ENCODE results near the gene NCCRP1.

DNA sequence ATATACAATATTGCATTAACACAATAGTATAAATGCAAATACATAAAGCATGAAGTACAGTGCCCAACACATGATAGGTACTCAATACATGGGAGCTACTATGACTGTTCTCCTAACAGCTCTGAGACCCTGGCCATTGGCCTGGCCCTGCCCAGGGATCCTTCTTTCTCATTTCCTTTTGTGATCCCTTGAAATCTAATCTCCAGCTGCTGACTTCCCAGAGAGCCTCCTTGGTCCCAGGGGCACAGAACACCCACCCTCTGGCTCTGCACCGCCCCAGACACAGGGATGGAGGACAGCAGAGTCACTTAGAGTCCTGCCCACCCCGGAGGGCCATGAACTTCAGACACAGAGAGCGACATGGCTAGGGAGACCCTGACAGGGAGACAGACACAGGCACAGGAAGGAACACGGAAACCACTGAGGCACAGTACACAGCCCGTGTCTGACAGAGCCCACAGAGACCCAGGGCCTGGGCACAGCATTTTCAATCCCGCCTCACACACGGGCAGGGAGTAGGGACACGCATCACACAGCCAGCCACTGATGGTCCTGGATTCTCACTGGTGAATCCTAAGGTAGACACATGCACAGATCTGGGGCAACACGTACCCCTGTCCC lies 11.5 kb downstream of the NCCRP1 start:
- TF ChIP-seq, protein P1, sequence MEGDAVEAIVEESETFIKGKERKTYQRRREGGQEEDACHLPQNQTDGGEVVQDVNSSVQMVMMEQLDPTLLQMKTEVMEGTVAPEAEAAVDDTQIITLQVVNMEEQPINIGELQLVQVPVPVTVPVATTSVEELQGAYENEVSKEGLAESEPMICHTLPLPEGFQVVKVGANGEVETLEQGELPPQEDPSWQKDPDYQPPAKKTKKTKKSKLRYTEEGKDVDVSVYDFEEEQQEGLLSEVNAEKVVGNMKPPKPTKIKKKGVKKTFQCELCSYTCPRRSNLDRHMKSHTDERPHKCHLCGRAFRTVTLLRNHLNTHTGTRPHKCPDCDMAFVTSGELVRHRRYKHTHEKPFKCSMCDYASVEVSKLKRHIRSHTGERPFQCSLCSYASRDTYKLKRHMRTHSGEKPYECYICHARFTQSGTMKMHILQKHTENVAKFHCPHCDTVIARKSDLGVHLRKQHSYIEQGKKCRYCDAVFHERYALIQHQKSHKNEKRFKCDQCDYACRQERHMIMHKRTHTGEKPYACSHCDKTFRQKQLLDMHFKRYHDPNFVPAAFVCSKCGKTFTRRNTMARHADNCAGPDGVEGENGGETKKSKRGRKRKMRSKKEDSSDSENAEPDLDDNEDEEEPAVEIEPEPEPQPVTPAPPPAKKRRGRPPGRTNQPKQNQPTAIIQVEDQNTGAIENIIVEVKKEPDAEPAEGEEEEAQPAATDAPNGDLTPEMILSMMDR (IDR thresholded peaks at IDR 0.05): no peak
- no peak for TF ChIP-seq EZH2phosphoT487 (IDR thresholded peaks at IDR 0.05)
